GM19455 (cell line): ENCODE data around the gene VASH2.
"Not testable (repeated sequence)": the region's sequence is repeated elsewhere in the genome, so short reads cannot be mapped to it uniquely, and the experiment has no call there.

Experiments used
- ATAC-seq: cut with Tn5 transposase; IDR thresholded peaks from one replicate; pipeline ENCODE4 v1.9.1; 2021; ENCODE audit not compliant: unreplicated experiment

Gene VASH2

DNA sequence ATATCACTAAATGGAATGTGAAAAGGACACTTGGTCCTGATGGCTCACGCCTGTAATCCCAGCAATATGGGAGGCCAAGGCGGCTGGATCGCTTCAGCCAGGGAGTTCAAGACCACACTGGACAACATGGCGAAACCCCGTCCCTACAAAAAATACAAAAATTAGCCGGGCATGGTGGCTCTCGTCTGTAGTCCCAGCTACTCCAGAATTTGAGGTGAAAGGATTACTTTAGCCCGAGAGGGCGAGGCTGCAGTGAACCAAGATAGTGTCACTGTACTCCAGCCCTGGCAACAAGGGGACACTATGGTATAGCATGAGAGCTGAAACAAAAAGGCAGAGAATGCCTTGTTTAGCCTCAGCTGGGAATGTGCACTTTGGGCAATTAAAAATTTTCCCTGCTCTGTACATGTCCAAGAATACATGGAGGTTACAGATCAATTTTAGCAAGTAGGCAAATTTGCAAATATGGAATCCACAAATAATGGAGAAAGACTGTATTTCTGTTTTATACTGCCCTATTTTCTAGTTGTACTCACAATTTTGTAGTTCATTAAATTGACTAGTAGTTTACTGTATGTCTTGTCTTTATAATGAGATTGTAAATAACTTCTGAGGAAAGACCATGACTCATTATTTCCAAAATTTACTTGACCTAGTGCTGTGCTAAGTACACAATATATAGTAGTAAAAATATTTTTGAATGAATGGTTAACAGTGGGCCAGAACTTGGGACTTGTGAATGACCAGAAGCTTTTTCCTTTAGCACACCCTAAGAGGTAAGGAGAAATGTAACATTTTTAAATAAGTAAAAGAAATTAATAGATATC is 67.3 kb downstream of the VASH2 start:
- ATAC-seq = no peak

- ATAC-seq = no peak
Observed at GRCh38 chr1:213019450-213019849, 69.1 kb downstream of the VASH2 start.

- ATAC-seq = no peak
Observed at GRCh38 chr1:213020016-213020415, 69.7 kb downstream of the VASH2 start.

GRCh38 chr1:213027024-213027423 is 76.7 kb downstream of the VASH2 start:
- not testable (repeated sequence) for ATAC-seq

DNA sequence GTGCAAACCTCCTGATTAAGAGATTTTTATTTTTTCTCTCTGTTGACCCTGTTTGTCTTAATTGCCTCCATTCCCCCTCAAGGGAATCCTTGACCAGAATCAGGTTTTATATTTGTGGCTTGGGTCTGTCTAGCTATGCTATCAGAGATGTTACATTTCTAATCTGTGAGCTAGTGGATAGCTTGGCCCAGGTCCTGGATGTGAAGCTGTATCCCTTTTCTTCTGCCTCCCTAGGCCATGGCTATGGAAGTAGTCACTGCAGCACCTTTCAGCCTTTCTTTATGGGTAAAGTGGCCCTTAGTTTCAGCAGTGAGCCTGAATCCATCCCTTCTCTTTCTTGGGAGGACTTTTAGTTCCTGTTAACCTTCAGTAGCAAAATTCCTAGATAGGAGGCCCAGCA is 82.3 kb downstream of the VASH2 start:
- no peak for ATAC-seq

GRCh38 chr1:213034713-213035112 is 84.4 kb downstream of the VASH2 start:
- ATAC-seq = no peak

GRCh38 chr1:213035573-213035972 is 85.2 kb downstream of the VASH2 start:
- ATAC-seq = no peak
